Progenitor cell of endocrine pancreas (in vitro differentiated cells): ENCODE results near the gene FIZ1. TPM values are rescaled to one million over a fixed set of nuclear protein-coding genes. Genes with fewer than 3 reads are reported as not detected.

Source experiments
- DNase-seq: peaks from one replicate; pipeline ENCODE4 v3.0.0; 2021; ENCODE audit warnings: low spot score; ENCODE audit not compliant: unreplicated experiment
- H3K27ac Mint-ChIP-seq: 2 replicates; pipeline ENCODE4 v1.8.0; 2021; ENCODE audit warnings: mild to moderate bottlenecking, moderate library complexity, mixed read lengths
- H3K27me3 Mint-ChIP-seq: 2 replicates; pipeline ENCODE4 v1.8.0; 2021; ENCODE audit warnings: mixed read lengths
- H3K36me3 Mint-ChIP-seq: 2 replicates; pipeline ENCODE4 v1.8.0; 2022; ENCODE audit warnings: mixed read lengths; ENCODE audit not compliant: insufficient read depth
- H3K4me1 Mint-ChIP-seq: 2 replicates; pipeline ENCODE4 v1.8.0; 2021; ENCODE audit warnings: low read depth, mixed read lengths
- H3K4me3 Mint-ChIP-seq: 2 replicates; pipeline ENCODE4 v1.8.0; 2021; ENCODE audit warnings: low read depth, mild to moderate bottlenecking, moderate library complexity, mixed read lengths
- H3K9me3 Mint-ChIP-seq: 2 replicates; pipeline ENCODE4 v1.8.0; 2021; ENCODE audit warnings: low read depth, mixed read lengths
- total RNA-seq: library from RNA; stranded (reverse); gene quantifications from 2 replicates; pipeline ENCODE4 v1.2.1, GENCODE V29; 2021
- TF ChIP-seq, protein P1 (sequence below): fragments of 200-600 bp; sonication (generic); IDR thresholded peaks from one replicate; pipeline ENCODE4 v1.5.0; 2021; ENCODE audit warnings: antibody characterized with exemption, mild to moderate bottlenecking; ENCODE audit not compliant: unreplicated experiment

The FIZ1 gene
- total RNA-seq, 1 donor from 2014 or later, result 39.0 TPM

DNA sequence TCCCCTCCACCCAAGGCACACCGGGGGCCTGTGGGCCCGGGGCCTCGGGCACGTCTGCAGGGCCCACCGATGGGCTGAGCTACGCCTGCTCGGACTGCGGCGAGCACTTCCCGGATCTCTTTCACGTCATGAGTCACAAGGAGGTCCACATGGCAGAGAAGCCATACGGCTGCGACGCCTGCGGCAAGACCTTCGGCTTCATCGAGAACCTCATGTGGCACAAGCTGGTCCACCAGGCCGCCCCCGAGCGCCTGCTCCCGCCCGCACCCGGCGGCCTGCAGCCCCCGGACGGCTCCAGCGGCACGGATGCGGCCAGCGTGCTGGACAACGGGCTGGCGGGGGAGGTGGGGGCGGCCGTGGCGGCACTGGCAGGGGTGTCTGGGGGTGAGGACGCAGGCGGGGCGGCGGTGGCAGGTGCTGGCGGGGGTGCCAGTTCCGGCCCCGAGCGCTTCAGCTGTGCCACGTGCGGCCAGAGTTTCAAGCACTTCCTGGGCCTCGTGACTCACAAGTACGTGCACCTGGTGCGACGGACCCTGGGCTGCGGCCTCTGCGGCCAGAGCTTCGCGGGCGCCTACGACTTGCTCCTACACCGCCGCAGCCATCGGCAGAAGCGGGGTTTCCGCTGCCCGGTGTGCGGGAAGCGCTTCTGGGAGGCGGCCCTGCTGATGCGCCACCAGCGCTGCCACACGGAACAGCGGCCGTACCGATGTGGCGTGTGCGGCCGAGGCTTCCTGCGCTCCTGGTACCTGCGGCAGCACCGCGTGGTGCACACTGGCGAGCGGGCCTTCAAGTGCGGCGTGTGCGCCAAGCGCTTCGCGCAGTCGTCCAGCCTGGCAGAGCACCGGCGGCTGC, 16.5 kb upstream of the FIZ1 start:
- Mint-ChIP-seq H3K4me1 (no peaks in the 10 kb centered on the region), H3K4me3 (no peak overlapping the region), H3K9me3 (no peaks in the 10 kb centered on the region), H3K27ac (no peak overlapping the region), H3K36me3 (peaks cover 15% of the 10 kb centered on the region), H3K27me3 (no peaks in the 10 kb centered on the region)
- TF ChIP-seq, protein P1, sequence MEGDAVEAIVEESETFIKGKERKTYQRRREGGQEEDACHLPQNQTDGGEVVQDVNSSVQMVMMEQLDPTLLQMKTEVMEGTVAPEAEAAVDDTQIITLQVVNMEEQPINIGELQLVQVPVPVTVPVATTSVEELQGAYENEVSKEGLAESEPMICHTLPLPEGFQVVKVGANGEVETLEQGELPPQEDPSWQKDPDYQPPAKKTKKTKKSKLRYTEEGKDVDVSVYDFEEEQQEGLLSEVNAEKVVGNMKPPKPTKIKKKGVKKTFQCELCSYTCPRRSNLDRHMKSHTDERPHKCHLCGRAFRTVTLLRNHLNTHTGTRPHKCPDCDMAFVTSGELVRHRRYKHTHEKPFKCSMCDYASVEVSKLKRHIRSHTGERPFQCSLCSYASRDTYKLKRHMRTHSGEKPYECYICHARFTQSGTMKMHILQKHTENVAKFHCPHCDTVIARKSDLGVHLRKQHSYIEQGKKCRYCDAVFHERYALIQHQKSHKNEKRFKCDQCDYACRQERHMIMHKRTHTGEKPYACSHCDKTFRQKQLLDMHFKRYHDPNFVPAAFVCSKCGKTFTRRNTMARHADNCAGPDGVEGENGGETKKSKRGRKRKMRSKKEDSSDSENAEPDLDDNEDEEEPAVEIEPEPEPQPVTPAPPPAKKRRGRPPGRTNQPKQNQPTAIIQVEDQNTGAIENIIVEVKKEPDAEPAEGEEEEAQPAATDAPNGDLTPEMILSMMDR, result no peak
- no peak for DNase-seq

DNA sequence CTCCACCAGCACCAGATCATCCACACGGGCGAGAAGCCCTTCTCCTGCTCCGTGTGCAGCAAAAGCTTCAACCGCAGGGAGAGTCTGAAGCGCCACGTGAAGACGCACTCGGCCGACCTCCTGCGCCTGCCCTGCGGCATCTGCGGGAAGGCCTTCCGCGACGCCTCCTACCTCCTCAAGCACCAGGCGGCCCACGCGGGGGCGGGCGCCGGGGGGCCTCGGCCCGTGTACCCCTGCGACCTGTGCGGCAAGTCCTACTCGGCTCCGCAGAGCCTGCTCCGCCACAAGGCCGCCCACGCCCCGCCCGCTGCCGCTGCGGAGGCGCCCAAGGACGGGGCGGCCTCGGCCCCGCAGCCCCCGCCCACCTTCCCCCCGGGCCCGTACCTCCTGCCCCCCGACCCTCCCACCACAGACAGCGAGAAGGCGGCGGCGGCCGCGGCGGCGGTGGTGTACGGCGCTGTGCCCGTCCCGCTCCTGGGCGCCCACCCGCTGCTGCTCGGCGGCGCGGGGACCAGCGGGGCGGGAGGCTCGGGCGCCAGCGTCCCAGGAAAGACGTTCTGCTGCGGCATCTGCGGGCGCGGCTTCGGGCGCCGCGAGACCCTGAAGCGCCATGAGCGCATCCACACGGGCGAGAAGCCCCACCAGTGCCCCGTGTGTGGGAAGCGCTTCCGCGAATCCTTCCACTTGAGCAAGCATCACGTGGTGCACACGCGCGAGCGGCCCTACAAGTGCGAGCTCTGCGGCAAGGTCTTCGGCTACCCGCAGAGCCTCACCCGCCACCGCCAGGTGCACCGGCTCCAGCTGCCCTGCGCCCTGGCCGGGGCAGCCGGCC, 15.6 kb upstream of the FIZ1 start:
- TF ChIP-seq, protein P1, result no peak
- peaks cover 18% of the 10 kb centered on the region for H3K36me3 Mint-ChIP-seq
- no peaks in the 10 kb centered on the region for H3K4me1 Mint-ChIP-seq
- no peak for DNase-seq
- no peak overlapping the region for H3K4me3 Mint-ChIP-seq
- no peaks in the 10 kb centered on the region for H3K9me3 Mint-ChIP-seq
- H3K27ac Mint-ChIP-seq, result no peak overlapping the region
- no peaks in the 10 kb centered on the region for H3K27me3 Mint-ChIP-seq

DNA sequence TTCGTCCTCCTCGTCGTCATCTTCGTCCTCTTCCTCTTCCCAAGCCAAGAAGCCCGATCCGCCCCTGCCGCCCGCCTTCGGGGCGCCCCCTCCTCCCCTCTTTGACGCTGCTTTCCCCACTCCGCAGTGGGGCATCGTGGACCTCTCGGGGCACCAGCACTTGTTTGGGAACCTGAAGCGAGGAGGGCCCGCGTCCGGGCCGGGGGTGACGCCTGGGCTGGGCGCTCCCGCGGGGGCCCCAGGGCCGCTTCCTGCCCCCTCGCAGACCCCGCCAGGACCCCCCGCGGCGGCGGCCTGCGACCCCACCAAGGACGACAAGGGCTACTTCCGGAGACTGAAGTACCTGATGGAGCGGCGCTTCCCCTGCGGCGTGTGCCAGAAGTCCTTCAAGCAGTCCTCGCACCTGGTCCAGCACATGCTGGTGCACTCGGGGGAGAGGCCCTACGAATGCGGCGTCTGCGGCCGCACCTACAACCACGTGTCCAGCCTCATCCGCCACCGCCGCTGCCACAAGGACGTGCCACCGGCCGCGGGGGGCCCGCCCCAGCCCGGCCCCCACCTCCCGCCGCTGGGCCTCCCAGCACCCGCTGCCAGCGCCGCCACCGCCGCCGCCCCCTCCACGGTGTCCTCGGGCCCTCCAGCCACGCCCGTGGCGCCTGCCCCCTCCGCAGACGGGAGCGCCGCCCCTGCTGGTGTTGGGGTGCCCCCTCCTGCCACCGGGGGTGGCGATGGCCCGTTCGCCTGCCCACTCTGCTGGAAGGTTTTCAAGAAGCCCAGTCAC, 14.8 kb upstream of the FIZ1 start:
- H3K4me1 Mint-ChIP-seq, result no peaks in the 10 kb centered on the region
- H3K36me3 Mint-ChIP-seq, result peaks cover 20% of the 10 kb centered on the region
- no peak overlapping the region for H3K27ac Mint-ChIP-seq
- no peak overlapping the region for H3K4me3 Mint-ChIP-seq
- H3K9me3 Mint-ChIP-seq, result no peaks in the 10 kb centered on the region
- H3K27me3 Mint-ChIP-seq, result no peaks in the 10 kb centered on the region
- TF ChIP-seq, protein P1, result no peak
- DNase-seq, result no peak

DNA sequence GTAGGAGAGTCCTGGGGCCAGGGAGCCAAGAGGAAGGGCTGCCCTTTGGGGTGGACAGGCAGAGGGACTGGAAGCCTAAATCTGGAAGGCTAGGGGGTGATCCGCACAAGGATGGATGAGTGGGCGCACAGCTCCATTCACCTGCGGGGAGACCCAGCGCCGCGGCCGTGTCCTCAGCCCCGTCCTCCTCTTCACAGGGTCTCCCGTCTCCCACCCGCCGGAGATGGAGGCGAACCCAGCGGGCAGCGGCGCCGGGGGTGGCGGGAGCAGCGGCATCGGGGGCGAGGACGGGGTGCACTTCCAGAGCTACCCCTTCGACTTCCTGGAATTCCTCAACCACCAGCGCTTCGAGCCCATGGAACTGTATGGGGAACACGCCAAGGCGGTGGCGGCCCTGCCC, 14.1 kb upstream of the FIZ1 start:
- DNase-seq, result no peak
- Mint-ChIP-seq H3K36me3 (peaks cover 20% of the 10 kb centered on the region), H3K9me3 (no peaks in the 10 kb centered on the region), H3K4me3 (no peak overlapping the region), H3K27me3 (no peaks in the 10 kb centered on the region), H3K27ac (no peak overlapping the region), H3K4me1 (no peaks in the 10 kb centered on the region)
- TF ChIP-seq, protein P1, result no peak
